ENCODE results near the gene VSIR. TPM values are rescaled to one million over a fixed set of nuclear protein-coding genes. Genes with fewer than 3 reads are reported as not detected.

Gene VSIR
- total and polyA plus RNA-seq, 9 of the 15 experiments (the other 6 are each of a cell fraction or from before 2014, with no cell fraction given), result 0.14 to 20.5 (median 9.3) TPM

GRCh38 chr10:71713135-71714030 is 59.9 kb downstream of the VSIR start (continued):
- TF ChIP-seq ELF1 (tag; IDR thresholded peaks at IDR 0.05) (peak; percentile 77), CGGBP1 (CRISPR knock-in tag; IDR thresholded peaks at IDR 0.05) (no peak), ZNF431 (CRISPR knock-in tag; IDR thresholded peaks at IDR 0.05) (no peak), ZNF407 (IDR thresholded peaks at IDR 0.05; ENCODE audit: low read depth) (no peak), ZNF41 (CRISPR knock-in tag; conservative IDR thresholded peaks at IDR 0.05) (peak; percentile 31; the same call in 1 of the 2 replicates), VEZF1 (CRISPR knock-in tag; IDR thresholded peaks at IDR 0.05) (peak; percentile 60; the same call in 1 of the 2 replicates), HMGXB4 (CRISPR knock-in tag; IDR thresholded peaks at IDR 0.05) (no peak), HNRNPK (IDR thresholded peaks at IDR 0.05; ENCODE audit: low read depth, low read length, poor library complexity, severe bottlenecking) (no peak), SP1 (CRISPR knock-in tag; IDR thresholded peaks at IDR 0.05) (no peak)
